ENCODE results near the gene COL21A1. TPM values are rescaled to one million over a fixed set of nuclear protein-coding genes. Genes with fewer than 3 reads are reported as not detected.

COL21A1 gene
- total RNA-seq, 1 donor from 2014 or later = 1.2 TPM

DNA sequence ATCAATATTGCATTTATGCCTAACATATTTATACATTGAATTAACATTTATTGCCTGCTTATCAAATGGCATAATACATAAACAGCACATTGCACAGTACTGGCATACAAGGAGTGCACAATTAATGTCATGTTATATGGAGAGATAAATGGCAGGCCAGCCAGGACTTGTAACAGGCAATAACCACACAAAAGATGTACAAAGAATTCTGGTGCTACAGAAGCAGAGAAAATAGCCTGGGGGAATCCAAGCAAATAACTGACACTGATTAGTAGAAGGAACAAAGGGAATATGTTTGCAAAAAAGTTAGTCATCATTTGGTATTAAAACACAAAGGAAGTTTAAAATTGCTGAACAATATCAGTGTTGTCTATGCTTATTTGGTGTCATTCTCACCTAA is 27.3 kb downstream of the COL21A1 start:
- Mint-ChIP-seq H3K27ac (ENCODE audit: unreplicated experiment) (no peak overlapping the region), H3K9me3 (ENCODE audit: unreplicated experiment) (no peaks in the 10 kb centered on the region), H3K4me3 (ENCODE audit: unreplicated experiment) (no peak overlapping the region), H3K27me3 (ENCODE audit: unreplicated experiment) (no peaks in the 10 kb centered on the region), H3K36me3 (ENCODE audit: low read depth, unreplicated experiment) (no peaks in the 10 kb centered on the region), H3K4me1 (ENCODE audit: unreplicated experiment) (no peaks in the 10 kb centered on the region)
- TF ChIP-seq, protein P1, sequence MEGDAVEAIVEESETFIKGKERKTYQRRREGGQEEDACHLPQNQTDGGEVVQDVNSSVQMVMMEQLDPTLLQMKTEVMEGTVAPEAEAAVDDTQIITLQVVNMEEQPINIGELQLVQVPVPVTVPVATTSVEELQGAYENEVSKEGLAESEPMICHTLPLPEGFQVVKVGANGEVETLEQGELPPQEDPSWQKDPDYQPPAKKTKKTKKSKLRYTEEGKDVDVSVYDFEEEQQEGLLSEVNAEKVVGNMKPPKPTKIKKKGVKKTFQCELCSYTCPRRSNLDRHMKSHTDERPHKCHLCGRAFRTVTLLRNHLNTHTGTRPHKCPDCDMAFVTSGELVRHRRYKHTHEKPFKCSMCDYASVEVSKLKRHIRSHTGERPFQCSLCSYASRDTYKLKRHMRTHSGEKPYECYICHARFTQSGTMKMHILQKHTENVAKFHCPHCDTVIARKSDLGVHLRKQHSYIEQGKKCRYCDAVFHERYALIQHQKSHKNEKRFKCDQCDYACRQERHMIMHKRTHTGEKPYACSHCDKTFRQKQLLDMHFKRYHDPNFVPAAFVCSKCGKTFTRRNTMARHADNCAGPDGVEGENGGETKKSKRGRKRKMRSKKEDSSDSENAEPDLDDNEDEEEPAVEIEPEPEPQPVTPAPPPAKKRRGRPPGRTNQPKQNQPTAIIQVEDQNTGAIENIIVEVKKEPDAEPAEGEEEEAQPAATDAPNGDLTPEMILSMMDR (IDR thresholded peaks at IDR 0.05; ENCODE audit: unreplicated experiment) = no peak
- DNase-seq (ENCODE audit: low spot score) = no peak

DNA sequence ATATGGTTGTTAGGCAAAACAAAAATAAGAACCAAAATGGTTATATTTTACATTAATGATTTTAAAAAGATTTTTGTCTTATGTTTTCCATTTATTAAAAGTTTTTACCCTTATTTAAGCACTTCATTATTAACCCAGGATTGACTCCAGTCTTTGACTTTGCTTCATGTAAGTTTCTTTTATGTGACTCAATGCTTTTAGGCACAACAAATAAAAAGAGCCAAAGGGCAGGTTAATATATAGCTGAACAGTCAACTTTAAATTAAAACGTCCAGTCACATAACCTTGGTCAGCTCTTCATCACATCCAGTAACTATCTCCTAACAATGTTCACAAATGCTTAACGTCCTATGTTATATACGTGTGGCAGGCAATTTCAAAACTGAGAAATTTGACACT is 32.7 kb downstream of the COL21A1 start:
- Mint-ChIP-seq H3K27ac (ENCODE audit: unreplicated experiment) (no peak overlapping the region), H3K4me3 (ENCODE audit: unreplicated experiment) (no peak overlapping the region), H3K4me1 (ENCODE audit: unreplicated experiment) (no peaks in the 10 kb centered on the region), H3K36me3 (ENCODE audit: low read depth, unreplicated experiment) (no peaks in the 10 kb centered on the region), H3K27me3 (ENCODE audit: unreplicated experiment) (no peaks in the 10 kb centered on the region), H3K9me3 (ENCODE audit: unreplicated experiment) (no peaks in the 10 kb centered on the region)
- DNase-seq (ENCODE audit: low spot score) = no peak
- TF ChIP-seq, protein P1 (IDR thresholded peaks at IDR 0.05; ENCODE audit: unreplicated experiment) = no peak

DNA sequence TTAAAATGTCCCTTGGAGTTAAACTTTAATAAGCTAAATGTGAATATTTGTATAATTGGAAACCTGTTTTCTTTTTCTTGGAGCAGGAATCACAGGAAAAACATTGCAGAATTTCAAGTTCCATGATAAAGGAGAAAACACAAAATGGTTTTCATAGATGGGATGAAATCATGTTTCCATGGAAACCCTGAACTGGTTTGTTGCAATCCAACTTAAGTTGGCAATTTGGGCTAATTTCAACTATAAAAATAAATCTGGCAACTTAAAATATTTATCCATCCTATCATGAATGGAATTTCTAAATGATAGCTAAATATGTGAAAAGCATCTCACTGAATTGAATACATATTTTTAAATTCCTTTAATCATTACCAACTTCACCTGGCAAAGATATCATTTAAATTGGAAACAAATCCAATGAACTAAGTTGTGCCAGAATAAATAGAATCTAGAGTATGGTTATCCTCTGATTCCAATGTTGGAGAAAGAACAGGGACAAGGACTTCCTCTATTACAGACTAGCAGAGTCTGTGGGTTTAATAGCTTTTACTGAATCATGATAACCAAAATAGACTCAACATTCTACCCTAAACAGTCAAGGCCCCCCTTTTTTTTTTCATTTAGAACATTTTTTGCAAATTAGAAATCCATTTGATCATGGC is 33.2 kb downstream of the COL21A1 start:
- Mint-ChIP-seq H3K27ac (ENCODE audit: unreplicated experiment) (no peak overlapping the region), H3K9me3 (ENCODE audit: unreplicated experiment) (no peaks in the 10 kb centered on the region), H3K36me3 (ENCODE audit: low read depth, unreplicated experiment) (no peaks in the 10 kb centered on the region), H3K4me1 (ENCODE audit: unreplicated experiment) (no peaks in the 10 kb centered on the region), H3K4me3 (ENCODE audit: unreplicated experiment) (no peak overlapping the region), H3K27me3 (ENCODE audit: unreplicated experiment) (no peaks in the 10 kb centered on the region)
- TF ChIP-seq, protein P1 (IDR thresholded peaks at IDR 0.05; ENCODE audit: unreplicated experiment) = no peak
- no peak for DNase-seq (ENCODE audit: low spot score)

DNA sequence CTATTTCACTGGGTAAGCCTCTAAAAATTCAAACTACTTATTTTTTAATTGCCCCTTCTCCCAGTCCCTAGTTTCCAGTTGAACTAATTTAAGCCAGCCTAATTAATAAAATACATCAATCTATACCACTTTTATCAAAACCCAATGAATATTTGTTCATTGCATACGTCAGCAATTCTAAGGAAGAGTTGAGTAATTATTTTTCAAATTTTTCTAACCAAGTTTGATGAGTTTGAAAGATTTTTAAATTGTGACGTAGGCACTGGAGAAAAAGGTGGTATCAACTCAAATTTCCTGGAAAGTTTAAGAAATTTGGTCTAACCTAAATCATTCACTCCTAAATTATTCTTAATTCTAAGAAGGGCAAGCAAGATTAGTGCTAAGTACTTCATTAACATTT is 35.7 kb downstream of the COL21A1 start:
- Mint-ChIP-seq H3K27me3 (ENCODE audit: unreplicated experiment) (no peaks in the 10 kb centered on the region), H3K4me1 (ENCODE audit: unreplicated experiment) (no peaks in the 10 kb centered on the region), H3K36me3 (ENCODE audit: low read depth, unreplicated experiment) (no peaks in the 10 kb centered on the region), H3K27ac (ENCODE audit: unreplicated experiment) (no peak overlapping the region), H3K4me3 (ENCODE audit: unreplicated experiment) (no peak overlapping the region), H3K9me3 (ENCODE audit: unreplicated experiment) (no peaks in the 10 kb centered on the region)
- TF ChIP-seq, protein P1 (IDR thresholded peaks at IDR 0.05; ENCODE audit: unreplicated experiment) = no peak
- no peak for DNase-seq (ENCODE audit: low spot score)

DNA sequence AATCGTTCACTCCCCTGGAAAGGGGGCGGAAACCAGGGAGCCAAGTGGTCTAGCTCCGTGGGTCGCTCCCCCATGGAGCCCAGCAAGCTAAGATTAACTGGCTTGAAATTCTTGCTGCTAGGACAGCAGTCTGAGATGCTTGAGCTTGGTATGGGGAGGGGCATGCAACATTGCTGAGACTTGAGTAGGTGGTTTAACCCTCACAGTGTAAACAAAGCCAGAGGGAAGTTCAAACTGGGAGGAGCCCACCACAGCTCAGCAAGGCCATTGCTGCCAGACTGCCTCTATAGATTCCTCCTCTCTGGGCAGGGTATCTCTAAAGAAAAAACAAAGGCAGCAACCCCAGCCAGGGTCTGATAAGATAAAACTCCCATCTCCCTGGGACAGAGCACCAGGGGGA is 43.2 kb downstream of the COL21A1 start:
- no peaks in the 10 kb centered on the region for H3K36me3 Mint-ChIP-seq (ENCODE audit: low read depth, unreplicated experiment)
- H3K9me3 Mint-ChIP-seq (ENCODE audit: unreplicated experiment) = no peaks in the 10 kb centered on the region
- no peaks in the 10 kb centered on the region for H3K27me3 Mint-ChIP-seq (ENCODE audit: unreplicated experiment)
- no peak overlapping the region for H3K4me3 Mint-ChIP-seq (ENCODE audit: unreplicated experiment)
- H3K4me1 Mint-ChIP-seq (ENCODE audit: unreplicated experiment) = no peaks in the 10 kb centered on the region
- no peak overlapping the region for H3K27ac Mint-ChIP-seq (ENCODE audit: unreplicated experiment)
- TF ChIP-seq, protein P1 (IDR thresholded peaks at IDR 0.05; ENCODE audit: unreplicated experiment) = no peak
- DNase-seq (ENCODE audit: low spot score) = no peak

All from endothelial cell (in vitro differentiated cells).